NCI-H2196 treated with DMSO at 0.1 percent for 48 hours (cell line): ENCODE results near the gene LMF1.
"Not testable (repeated sequence)": the region's sequence is repeated elsewhere in the genome, so short reads cannot be mapped to it uniquely, and the experiment has no call there.

ENCODE experiments used
- DNase-seq: peaks from one replicate; lab custom pipeline; 2025; ENCODE audit not compliant: unreplicated experiment; lab: John Stamatoyannopoulos, UW

The LMF1 gene

DNA sequence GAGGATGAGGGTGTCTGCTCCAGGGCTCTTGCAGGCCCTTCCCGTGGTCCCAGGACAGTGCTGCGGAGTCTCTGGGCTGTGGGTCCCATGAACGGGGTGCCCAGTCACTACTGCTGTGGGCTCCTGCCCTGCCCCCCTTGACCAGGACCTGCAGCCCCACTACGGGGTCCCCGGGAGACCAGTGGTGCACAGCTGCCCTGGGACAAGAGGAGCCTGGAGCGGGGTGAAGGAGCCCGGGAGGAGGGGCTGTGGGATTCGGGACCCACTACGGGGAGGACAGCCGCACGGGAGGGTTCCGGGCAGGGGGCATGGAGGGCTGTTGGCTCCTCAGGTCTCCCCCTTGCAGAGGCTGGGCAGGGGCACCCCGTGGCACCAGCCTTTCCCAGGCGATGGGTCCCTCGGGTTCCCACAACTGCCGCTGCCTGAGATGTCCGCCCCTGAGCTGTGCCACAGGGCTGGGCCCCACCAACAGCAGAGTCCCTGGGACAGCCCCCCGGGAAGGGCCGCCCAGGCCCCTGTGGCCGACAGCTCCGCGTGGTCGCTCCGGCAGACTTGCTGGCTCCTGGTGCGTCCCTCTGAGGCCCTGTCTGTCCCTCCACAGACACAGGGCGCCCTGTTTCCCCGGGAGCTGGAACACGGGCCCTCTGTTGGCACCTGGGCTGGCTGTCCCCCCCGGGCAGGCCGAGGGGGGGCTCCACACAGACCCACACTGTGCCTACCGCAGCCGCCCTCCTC is 118.2 kb downstream of the LMF1 start:
- DNase-seq, result no peak

- DNase-seq, result no peak
Measured at GRCh38 chr16:851871-852270, 118.9 kb downstream of the LMF1 start.

DNA sequence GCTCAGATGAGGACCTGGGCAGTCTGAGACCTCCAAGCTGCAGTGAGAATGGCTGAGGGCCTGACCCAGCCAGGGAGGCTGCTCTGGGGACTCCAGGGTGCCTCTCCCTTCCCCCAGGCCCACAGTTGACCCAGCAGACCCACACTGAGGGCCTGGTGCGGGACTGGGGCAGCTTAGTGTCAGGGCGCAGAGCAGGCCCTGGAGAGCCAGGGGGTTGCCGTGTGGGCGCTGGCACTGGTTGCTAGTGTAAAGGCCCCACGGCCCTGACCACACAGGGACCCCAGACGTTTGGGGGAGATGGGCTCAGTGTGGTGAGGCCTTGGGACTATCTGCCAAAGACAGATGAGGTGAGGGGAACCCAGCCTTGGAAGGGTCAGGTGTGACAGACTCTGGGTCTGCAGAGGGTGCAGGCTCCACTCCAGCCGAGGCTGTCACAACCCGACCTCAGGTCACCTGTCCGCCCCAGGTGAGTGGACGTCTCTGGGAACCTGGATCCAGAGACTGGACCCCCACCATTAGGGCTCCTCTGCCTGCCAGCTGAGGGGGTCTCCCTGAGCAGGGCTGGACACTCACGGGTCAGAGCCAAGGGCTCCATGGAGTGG is 119.5 kb downstream of the LMF1 start:
- no peak for DNase-seq

- no peak for DNase-seq
Measured at GRCh38 chr16:850668-851067, 120.1 kb downstream of the LMF1 start.

GRCh38 chr16:848510-849253 is 122.1 kb downstream of the LMF1 start:
- DNase-seq, result no peak

DNA sequence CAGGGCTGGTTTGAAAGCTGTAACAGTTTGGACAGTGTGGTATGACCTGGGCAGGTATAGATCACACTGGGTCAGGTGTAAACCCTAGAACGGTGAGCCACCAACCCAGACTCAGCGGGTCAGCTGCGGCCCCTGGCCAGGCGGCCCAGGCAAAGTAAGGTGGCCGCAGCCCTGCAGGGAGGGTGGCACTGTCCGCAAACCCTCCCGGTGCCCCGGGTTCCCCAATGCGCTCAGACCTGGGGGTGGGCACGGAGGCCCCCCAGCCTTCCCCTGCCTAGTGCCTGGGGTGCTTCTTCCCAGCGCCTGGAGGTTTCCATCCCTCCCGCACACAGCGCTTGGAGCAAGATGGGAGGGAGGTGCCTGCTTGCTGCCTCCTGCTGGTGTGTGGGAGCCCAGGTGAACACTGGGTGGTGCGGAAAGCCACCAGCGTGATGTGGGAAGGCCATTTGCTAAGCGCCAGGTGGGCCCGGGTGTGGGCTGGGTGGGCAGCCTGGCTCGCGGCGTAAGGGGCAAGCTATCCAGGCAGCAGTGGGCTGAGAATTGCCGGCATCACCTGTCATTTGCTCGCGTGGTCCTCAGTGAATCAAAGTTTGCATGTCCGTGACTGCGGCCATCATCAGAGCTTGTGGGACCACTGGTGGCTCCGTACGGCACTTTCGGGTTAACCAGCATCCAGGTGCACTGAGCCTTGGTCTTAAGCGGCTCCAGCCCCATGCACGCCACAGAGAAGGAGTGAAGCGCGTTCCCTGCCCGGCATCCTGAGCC is 122.9 kb downstream of the LMF1 start:
- no peak for DNase-seq

DNA sequence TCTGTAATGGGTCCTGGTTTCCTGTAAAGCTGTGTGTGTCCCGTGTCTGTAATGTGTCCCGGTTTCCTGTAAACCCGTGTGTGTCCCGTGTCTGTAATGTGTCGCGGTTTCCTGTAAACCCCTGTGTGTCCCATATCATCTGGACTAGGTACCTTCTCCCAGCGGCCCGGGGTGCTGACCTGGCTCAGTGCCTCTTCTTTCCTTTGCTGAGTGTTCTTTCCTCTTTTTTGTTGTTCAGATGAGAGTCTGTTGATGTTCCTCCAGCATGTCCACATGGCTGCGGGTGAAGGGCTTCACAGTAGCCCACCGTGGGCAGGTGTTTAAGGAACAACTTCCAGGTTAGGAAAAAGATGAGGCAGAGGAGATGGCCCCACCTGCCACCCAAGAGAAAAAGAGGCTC is 123.6 kb downstream of the LMF1 start:
- DNase-seq, result no peak

GRCh38 chr16:845351-845745 is 125.4 kb downstream of the LMF1 start:
- no peak for DNase-seq

- DNase-seq, result no peak
Measured at GRCh38 chr16:844638-845350, 126.0 kb downstream of the LMF1 start.

DNA sequence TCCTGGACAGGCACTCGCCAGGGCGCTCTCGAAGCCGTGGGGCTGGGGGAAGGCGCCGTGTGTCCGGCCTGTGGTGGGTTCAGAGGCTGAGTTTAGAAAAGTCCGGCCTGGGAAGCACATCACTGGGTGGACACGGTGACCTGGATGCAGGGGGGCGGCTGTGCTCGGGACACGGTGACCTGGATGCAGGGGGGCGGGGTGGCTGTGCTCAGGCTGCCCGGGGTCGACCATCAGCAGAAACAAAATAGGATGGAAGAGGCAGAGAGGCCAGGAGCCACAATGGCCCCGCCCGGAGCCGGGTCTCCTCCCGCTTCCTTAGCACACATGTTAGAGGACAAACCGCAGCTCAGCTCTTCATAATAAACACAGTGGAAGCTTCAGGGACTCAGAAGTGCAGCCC is 127.0 kb downstream of the LMF1 start:
- DNase-seq, result no peak

- DNase-seq, result no peak
Measured at GRCh38 chr16:842711-843560, 127.8 kb downstream of the LMF1 start.

- DNase-seq, result no peak
Measured at GRCh38 chr16:842061-842476, 128.7 kb downstream of the LMF1 start.

DNA sequence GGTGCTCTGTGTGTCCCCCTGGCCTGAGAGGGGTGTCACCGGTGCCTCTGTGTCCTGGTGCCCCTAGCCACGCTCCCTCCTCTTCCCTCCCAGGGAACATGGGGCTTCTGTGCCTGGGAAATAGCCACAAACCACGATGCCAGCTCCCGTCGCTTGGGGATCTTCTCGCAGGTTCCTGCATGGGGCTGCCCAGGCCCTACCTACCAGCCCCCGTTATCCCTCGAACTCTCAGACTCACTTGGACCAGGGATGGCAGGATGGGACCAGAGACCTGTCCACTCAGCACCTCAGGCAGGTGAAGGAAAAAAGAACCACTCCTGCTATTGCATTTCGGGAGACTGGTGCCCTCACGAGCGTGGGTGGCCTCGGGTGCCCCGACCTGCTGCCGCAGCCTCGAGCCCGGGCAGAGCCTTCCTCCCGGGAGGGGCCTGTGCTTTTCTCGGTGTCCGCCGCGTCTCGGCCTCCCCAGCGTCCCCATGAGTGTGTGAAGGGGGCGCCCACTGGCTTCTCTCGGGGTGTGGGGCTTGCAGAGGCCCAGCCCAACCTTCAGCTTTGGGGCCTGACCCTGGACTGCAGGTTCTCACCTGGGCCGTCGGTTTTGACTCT is 129.2 kb downstream of the LMF1 start:
- no peak for DNase-seq

GRCh38 chr16:840561-841454 is 130.0 kb downstream of the LMF1 start:
- no peak for DNase-seq

GRCh38 chr16:839643-840408 is 131.0 kb downstream of the LMF1 start:
- no peak for DNase-seq

DNA sequence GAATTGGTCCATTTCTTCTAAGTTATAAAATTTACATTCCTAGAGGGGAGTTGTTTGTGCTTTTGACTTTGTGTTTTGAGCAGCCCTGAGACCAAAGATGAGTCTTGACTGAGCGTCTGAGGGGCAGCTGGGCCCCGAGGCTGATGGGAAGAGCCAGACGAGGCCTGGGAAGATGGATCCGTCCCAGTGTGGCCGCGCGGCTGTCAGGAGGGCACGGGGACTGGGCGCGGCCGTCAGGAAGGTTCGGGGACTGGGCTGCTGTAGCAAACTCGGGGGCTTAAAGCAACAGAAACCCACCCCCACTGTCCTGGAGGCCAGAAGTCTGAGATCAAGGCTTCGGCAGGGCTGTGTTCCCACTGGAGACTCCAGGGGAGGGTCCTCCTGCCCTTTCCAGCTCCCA is 132.0 kb downstream of the LMF1 start:
- no peak for DNase-seq

GRCh38 chr16:836822-837221 is 134.0 kb downstream of the LMF1 start:
- not testable (repeated sequence) for DNase-seq

- DNase-seq, result no peak
Measured at GRCh38 chr16:836221-836620, 134.6 kb downstream of the LMF1 start.
